ENCODE results near the gene ARID3A.
"Not testable (repeated sequence)": the region's sequence is repeated elsewhere in the genome, so short reads cannot be mapped to it uniquely, and the experiment has no call there.

- TF ChIP-seq, protein P1, sequence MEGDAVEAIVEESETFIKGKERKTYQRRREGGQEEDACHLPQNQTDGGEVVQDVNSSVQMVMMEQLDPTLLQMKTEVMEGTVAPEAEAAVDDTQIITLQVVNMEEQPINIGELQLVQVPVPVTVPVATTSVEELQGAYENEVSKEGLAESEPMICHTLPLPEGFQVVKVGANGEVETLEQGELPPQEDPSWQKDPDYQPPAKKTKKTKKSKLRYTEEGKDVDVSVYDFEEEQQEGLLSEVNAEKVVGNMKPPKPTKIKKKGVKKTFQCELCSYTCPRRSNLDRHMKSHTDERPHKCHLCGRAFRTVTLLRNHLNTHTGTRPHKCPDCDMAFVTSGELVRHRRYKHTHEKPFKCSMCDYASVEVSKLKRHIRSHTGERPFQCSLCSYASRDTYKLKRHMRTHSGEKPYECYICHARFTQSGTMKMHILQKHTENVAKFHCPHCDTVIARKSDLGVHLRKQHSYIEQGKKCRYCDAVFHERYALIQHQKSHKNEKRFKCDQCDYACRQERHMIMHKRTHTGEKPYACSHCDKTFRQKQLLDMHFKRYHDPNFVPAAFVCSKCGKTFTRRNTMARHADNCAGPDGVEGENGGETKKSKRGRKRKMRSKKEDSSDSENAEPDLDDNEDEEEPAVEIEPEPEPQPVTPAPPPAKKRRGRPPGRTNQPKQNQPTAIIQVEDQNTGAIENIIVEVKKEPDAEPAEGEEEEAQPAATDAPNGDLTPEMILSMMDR (IDR thresholded peaks at IDR 0.05; ENCODE audit: insufficient read depth, low read length, poor library complexity, severe bottlenecking), result not testable (repeated sequence)
- not testable (repeated sequence) for TF ChIP-seq EZH2phosphoT487 (conservative IDR thresholded peaks at IDR 0.05; ENCODE audit: low read length)
Observed at GRCh38 chr19:891421-892200, 34.2 kb upstream of the ARID3A start.
